Right renal cortex interstitium (tissue), 3 donors: Measurements from ENCODE around the gene ADAMTS17. TPM values are rescaled to one million over a fixed set of nuclear protein-coding genes. Genes with fewer than 3 reads are reported as not detected.

Experiments used
- DNase-seq, 3 donors: peaks; one replicate each; pipeline ENCODE4 v3.0.0-alpha.2; 2013; ENCODE audit warnings: low read depth in 3 of 3, low spot score in 2 of 3
- polyA plus RNA-seq, 3 donors: library from polyadenylated mRNA; unstranded; fragments of 120-200 nt; gene quantifications; one replicate each; pipeline ENCODE4 v1.2.1, GENCODE V29; 2013; ENCODE audit not compliant: insufficient read length in 3 of 3

The ADAMTS17 gene
- polyA plus RNA-seq, 3 donors = 1.4 to 2.1 (median 2.1) TPM

DNA sequence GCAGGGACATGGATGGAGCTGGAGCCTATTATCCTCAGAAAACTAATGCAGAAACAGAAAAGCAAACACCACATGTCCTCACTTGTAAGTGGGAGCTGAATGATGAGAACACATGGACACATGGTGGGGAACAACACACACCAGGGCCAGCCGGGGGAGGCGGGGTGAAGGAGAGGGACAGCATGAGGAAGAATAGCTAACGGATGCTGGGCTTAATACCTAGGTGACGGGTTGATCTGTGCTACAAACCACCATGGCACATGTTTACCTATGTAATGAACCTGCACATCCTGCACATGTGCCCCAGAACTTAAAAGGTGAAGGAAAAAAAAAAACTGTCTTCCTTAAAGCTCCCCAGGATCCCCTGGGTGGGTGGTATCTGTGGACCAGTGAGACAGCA lies 87.1 kb downstream of the ADAMTS17 start:
- no peak for DNase-seq

DNA sequence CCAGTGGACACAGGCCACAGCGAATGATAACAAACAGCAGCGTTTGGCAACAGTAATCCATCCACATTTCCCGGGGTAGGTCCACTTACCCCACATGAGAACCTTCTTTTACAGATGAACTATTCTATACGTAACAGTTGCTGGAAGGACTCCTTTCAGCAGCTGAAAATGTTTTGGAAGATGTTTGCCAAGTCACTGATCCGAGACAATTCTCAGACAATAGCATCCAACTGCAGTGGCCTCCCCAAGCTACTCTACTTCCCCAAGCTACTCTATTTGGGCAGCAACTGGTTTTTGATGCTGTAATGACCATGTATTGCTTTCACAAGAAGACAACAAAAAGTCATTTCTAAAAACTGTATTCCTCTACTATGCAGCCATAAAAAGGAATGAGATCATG lies 87.5 kb downstream of the ADAMTS17 start:
- DNase-seq = no peak

GRCh38 chr15:100253640-100254039 lies 88.1 kb downstream of the ADAMTS17 start:
- DNase-seq = no peak

GRCh38 chr15:100252779-100253417 lies 88.9 kb downstream of the ADAMTS17 start:
- DNase-seq = no peak

DNA sequence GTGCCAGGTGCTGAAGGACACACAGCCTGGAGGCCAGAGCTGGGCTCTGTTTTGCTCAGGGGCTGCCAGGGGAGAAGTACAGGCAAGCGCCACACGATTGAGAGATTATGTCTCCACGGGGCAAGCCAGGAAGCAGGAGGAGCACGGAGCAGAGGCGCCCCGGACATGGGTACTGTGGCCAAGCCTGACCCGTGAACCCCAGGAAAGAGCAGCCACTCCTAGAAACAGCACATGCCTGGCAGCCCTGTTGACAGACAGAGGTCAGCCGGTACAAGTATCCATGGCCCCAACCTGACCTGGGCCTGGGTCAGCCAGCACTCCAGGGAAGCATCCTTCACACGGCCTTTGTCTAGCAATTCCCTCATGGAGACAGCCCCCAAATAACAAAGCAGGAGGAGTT lies 89.4 kb downstream of the ADAMTS17 start:
- DNase-seq = no peak

DNA sequence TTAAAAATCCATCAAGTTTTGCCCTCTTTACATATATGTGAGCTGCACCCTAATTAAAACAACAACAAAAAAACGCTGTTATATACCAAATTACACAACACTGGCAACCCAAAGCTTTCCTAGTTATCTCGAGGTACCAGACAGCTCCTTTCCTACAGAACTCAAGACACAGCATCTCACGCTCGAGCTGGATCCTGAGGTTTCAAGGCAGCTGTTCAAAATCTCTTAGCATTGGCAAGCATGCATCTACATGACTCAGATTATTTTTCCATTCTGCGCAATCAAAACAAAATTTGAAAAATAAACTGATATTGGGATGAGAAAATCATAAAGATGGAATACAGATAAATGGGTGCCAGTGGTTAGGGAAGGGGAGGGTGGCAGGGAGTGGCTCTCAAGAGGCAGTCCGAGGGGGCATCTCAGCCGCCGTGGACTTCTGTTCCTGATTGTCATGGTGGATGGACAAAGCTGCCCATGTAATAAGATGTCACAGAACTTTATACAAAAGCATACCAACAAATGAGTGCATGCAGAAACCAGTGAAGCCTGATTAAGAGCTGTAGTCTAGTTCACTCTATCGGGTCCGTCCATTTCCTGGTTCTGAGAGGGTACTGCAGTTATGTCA lies 91.5 kb downstream of the ADAMTS17 start:
- no peak for DNase-seq

GRCh38 chr15:100249096-100249815 lies 92.5 kb downstream of the ADAMTS17 start:
- DNase-seq = no peak

- no peak for DNase-seq
These were observed 93.5 kb downstream of the ADAMTS17 start for GRCh38 chr15:100248236-100248635.

DNA sequence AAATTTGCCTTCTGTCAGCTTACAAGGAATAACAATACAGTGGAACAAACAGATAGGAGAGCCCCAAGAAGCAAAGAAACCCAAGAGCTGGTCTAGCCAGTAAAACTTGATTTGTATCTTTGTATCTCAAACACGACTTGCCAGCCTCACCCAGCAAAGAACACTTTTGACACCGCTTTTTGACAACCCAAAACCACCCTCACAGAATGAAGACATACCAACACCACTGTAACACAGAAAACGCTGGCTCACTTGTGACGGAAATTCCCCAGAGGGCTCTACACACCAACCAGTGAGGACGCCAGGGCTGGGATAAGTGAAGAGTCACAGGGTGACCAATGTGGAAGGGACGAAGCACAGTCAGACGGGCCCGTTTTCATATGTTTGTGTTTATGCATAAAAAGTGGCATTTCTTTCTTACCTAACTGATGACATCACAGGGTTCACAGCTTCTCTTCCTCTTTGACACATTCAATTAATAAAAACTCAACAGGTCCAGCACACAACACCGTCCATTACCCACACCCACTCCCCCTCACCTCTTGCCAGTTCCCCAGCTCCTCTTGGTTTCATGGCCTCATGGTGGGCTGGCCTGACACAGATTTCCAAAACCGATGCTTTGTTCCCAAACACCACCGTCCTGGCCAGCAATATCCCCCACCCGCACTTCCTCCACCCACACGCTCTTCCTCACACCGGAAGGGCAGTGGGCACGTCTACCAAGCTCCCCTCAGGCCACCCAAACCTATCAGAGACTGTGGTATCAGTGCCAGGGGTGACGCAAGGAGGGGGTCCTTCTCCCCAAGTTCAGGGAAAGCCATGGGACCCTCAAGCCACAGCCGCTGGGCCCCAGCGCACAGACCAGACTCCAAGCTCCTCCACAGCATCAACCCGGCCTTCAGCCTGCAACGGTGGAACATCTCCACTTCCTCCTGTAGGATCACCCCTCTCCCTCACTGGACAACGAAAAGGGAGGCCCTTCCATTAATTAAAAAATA lies 94.2 kb downstream of the ADAMTS17 start:
- DNase-seq = no peak

GRCh38 chr15:100245855-100246254 lies 95.9 kb downstream of the ADAMTS17 start:
- DNase-seq = no peak

DNA sequence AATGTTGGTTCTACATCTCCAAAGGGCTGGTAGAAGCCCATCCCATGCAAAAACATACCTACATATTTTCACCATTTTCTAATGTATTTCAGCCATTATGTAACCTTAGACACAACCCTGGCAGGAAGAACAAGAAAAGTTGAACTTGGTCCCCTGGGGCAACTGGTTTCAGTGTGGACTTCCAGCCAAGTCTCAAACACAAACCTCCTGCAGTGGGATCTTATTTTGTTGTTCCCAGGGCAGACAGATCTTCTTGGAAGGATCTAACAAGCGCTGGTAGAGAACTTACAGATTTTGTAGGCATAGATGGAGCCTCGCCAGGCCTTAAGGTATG lies 96.3 kb downstream of the ADAMTS17 start:
- DNase-seq = no peak

- DNase-seq = peak in 1 of 3 donors; percentile 53
These were observed 96.8 kb downstream of the ADAMTS17 start for GRCh38 chr15:100244796-100245486.

DNA sequence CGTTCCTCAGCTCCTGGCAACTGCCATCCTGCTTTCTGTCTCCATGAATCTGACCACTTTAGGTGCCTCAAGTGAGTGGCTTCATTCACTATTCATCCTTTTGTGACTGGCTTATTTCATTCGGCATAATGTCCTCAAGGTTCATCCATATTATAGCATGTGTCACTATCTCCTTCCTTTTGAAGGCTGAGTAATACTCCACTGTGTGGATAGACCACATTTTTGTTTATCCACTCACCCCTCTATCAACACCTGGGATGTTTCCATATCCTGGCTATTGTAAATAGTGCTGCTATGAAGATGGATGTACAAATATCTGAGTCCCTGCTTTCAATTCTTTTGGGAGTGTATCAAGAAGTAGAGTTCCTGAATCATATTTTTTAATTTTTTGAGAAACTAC lies 98.8 kb downstream of the ADAMTS17 start:
- DNase-seq = no peak

DNA sequence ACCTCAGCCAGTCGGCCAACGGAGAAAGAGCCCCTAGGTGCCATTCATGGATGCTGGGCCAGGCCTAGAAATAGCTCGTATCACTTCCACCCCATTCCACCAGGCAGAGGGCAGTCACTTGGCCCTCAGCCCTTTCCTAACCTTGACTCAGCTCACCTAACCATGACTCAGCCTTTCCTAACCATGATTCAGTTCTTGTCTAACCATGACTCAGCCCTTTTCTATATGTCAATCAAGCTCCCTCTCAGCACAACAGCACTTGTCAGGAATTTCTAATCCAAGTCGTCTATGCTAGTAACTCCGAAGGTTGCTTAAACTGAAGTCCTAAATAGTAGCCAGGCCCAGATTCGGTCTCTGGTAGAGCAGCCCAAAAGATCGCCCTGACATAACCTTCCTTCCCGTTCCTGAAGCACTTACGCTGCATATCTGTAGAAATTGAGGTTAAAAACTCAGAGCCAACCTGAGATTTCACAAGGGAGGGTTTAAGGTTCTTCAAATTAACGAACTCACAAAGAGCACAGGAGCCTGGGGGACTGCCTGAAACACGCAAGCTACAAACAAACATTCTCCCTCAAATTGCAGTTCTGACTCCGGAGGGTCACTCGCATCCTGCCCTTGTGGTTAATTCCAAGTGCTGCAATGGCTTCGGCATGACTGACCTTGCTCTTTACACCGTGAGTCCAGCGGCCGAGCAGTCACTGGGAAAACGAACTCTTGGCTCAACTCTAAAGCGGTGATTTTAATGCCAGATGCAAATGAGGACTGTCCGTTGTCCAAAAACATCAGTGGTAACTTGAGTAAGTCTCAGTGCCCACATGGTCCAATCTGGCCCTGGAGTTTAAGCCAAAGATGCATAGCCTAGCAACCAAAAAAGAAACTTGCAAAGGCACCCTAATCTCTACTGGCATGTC lies 99.9 kb downstream of the ADAMTS17 start:
- DNase-seq = no peak

- DNase-seq = no peak
These were observed 104.6 kb downstream of the ADAMTS17 start for GRCh38 chr15:100236981-100237720.

GRCh38 chr15:100235030-100235617 lies 106.7 kb downstream of the ADAMTS17 start:
- no peak for DNase-seq

DNA sequence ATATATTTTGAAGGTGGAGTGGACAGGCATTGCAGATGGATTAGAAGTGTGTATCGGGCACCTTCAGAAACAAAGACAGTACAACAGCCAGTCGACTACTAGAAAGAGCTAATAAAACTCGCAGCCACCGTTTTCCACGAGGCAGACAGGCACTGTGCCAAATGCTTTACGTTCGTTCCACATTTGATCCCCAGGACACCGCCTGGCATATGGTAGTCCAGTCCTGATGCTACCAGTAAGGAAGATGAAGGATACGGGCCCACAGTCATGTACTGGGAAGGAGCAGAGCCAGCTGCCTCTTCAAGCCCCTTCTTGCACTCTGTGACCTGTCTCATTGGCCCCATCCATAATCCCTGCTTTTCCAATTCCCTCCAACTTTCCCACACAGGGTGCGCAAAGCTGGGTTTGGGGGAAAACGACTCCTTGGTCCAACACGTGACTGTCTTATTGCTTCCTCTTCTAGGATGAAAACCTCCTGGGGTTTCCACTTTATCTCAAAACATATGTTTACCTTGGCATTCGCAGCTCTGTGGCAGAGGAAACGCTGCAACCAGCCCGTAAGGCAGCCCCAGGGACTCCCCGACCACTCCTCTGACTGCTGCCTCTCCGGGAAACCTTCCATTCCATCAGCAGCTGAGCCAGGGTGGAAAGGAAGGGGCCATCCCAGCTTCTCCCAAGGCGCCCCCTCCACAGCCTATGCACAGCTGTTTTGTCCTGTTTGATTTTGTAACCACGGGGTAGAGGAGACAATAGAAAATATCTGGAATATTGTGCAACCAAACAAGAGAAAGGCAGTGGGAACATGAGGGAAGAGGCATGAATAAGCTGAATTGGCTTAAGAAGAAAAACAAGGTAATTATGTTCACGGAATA lies 107.4 kb downstream of the ADAMTS17 start:
- DNase-seq = no peak
